Dermis blood vessel endothelial cell (primary cell): ENCODE measurements around the gene CYP2R1. TPM values are rescaled to one million over a fixed set of nuclear protein-coding genes. Genes with fewer than 3 reads are reported as not detected.

Experiments used
- total RNA-seq: library from RNA; depleted of rRNA; stranded (reverse); fragments of >200 nt; gene quantifications from 2 replicates; pipeline ENCODE4 v1.2.3, GENCODE V29; 2014

Gene CYP2R1
- total RNA-seq, 1 donor from 2014 or later: 8.7 TPM

Other genes starting within 250 kb of the CYP2R1 start
- 0.17 and 0.23 TPM in 2 replicates for gene PDE3B, start 248.4 kb downstream of the CYP2R1 start, total RNA-seq
- not detected in 2 replicates for gene CALCA, start 80.1 kb upstream of the CYP2R1 start, total RNA-seq
- gene CALCB, start 181.4 kb upstream of the CYP2R1 start, total RNA-seq: not detected in 2 replicates
- not detected in 2 replicates for gene INSC, start 222.7 kb upstream of the CYP2R1 start, total RNA-seq